GM18526 (cell line): Measurements from ENCODE around the gene MC1R.

Experiments used
- POLR2A ChIP-seq: IDR thresholded peaks from 3 replicates; pipeline ENCODE4 v1.6.1; 2011; ENCODE audit not compliant: insufficient read length; ENCODE audit errors: extremely low read depth

MC1R gene

GRCh38 chr16:89920723-89921122 lies 2.1 kb downstream of the MC1R start:
- TF ChIP-seq POLR2A: no peak

- TF ChIP-seq POLR2A: no peak
These were observed 2.6 kb downstream of the MC1R start for GRCh38 chr16:89921131-89921701.

GRCh38 chr16:89921702-89922476 lies 3.2 kb downstream of the MC1R start:
- TF ChIP-seq POLR2A: no peak

GRCh38 chr16:89922477-89922883 lies 3.8 kb downstream of the MC1R start:
- TF ChIP-seq POLR2A: no peak

- TF ChIP-seq POLR2A: peak; percentile 68
These were observed 4.4 kb downstream of the MC1R start, which contains the start of gene TUBB3 for GRCh38 chr16:89922884-89923639. Gene TUBB3, plus strand, starts transcription at chr16:89923342. Its CDS starts 60 bp downstream, at chr16:89923402.

GRCh38 chr16:89923640-89924296 lies 5.1 kb downstream of the MC1R start:
- no peak for TF ChIP-seq POLR2A

GRCh38 chr16:89924297-89924924 lies 5.7 kb downstream of the MC1R start:
- no peak for TF ChIP-seq POLR2A

- TF ChIP-seq POLR2A: no peak
These were observed 6.3 kb downstream of the MC1R start for GRCh38 chr16:89924925-89925307.

GRCh38 chr16:89925596-89926079 lies 7.0 kb downstream of the MC1R start:
- TF ChIP-seq POLR2A: no peak

- TF ChIP-seq POLR2A: no peak
These were observed 12.7 kb downstream of the MC1R start for GRCh38 chr16:89931305-89931896.

- TF ChIP-seq POLR2A: no peak
These were observed 13.3 kb downstream of the MC1R start for GRCh38 chr16:89931964-89932363.

GRCh38 chr16:89934611-89935553 lies 16.2 kb downstream of the MC1R start:
- no peak for TF ChIP-seq POLR2A

GRCh38 chr16:89936034-89936433 lies 17.4 kb downstream of the MC1R start:
- no peak for TF ChIP-seq POLR2A
